Measurements from ENCODE around the gene MUL1. TPM values are rescaled to one million over a fixed set of nuclear protein-coding genes. Genes with fewer than 3 reads are reported as not detected.

The MUL1 gene
- total and polyA plus RNA-seq, 8 donors = 3.5 to 16.5 (median 11.8) TPM

DNA sequence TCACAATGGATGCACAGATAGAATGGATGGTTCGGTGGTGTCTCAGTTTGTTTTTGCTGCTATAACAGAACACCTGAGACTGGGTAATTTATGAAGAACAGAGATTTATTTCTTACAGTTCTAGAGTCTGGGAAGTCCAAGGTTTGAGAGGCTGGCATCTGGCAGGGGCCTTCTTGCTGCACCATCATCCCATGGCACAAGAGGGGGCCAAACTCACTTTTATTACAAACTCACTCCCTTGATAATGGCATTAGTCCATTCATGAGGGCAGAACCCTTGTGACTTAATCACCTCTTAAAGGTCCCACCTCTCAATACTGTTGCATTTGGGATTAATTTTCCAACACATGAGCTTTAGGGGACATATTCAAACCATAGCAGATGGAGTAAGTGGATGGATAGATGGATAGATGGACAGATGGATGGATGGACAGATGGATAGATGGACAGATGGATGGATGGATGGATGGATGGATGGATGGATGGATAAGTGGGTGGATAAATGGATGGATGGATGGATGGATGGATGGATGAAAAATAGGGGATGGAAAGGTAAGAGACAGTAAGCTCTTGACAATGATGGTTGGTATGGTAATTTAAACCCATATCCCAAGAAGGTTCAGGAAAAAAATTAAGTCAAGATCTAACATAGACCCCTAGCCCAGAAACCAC lies 38.4 kb downstream of the MUL1 start:
- ATAC-seq = no peak
- H3K9me3 ChIP-seq = no peaks in the 10 kb centered on the region
- DNase-seq = no peak
- H3K27ac ChIP-seq = no peak overlapping the region
- H3K27me3 ChIP-seq = no peaks in the 10 kb centered on the region
- no peaks in the 10 kb centered on the region for H3K4me1 ChIP-seq
- intact Hi-C loops (cut with DNase I) = no loop called here
- H3K36me3 ChIP-seq = no peaks in the 10 kb centered on the region
- TF ChIP-seq, protein P1, sequence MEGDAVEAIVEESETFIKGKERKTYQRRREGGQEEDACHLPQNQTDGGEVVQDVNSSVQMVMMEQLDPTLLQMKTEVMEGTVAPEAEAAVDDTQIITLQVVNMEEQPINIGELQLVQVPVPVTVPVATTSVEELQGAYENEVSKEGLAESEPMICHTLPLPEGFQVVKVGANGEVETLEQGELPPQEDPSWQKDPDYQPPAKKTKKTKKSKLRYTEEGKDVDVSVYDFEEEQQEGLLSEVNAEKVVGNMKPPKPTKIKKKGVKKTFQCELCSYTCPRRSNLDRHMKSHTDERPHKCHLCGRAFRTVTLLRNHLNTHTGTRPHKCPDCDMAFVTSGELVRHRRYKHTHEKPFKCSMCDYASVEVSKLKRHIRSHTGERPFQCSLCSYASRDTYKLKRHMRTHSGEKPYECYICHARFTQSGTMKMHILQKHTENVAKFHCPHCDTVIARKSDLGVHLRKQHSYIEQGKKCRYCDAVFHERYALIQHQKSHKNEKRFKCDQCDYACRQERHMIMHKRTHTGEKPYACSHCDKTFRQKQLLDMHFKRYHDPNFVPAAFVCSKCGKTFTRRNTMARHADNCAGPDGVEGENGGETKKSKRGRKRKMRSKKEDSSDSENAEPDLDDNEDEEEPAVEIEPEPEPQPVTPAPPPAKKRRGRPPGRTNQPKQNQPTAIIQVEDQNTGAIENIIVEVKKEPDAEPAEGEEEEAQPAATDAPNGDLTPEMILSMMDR (IDR thresholded peaks at IDR 0.05) = no peak
- H3K4me3 ChIP-seq = no peak overlapping the region
- no peak for FAIRE-seq
- 73 to 97% methylated on average over 1 of the region's 1 CpG for WGBS, 2 donors

DNA sequence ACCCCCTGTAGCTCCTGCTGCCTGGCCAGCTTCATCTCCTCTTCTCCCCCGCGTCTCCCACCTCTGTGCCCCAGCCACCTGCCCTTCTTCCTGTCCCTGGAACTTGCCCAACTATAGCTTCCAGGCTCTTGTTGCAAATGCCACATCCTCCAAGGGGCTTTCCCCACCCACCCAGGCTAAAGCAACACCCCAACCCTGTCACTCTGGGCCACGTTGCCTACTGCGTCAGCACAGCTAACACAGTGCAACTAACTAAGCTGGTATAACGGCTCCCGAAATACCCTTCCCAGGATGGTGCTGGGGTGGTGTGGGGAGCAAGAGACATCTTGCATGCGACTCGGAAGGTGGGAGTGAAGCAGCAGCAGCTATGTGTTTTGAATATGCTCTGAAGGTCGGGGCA lies 41.7 kb downstream of the MUL1 start:
- Histone ChIP-seq H3K4me1 (no peaks in the 10 kb centered on the region), H3K9me3 (no peaks in the 10 kb centered on the region), H3K36me3 (no peaks in the 10 kb centered on the region), H3K27ac (no peak overlapping the region), H3K4me3 (no peak overlapping the region), H3K27me3 (no peaks in the 10 kb centered on the region)
- FAIRE-seq (no peak), ATAC-seq (no peak), DNase-seq (no peak)
- intact Hi-C loops (cut with DNase I) = no loop called here
- 56 to 68% methylated on average over 9 of the region's 9 CpGs for WGBS, 2 donors
- TF ChIP-seq, protein P1 (IDR thresholded peaks at IDR 0.05) = no peak

DNA sequence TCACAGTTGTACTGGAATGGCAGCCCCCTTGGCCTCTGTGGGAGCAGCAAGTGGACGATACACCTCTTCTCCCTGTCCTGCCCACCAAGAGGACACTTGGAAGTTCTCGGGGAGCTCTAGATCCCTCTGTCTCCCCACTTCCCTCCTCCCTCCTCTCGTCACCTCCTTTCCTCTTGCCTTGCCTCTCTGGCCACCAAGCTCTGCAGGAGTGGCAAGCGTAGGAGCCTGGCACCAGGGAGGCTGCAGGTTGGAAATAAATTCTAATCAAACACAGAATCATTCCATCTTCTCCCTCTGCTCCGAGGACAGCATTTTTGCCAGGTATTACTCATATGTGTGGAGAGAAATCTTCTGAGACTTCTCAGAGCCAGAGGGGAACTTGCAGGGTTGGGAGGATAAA lies 42.8 kb downstream of the MUL1 start:
- ATAC-seq (no peak), FAIRE-seq (no peak), DNase-seq (no peak)
- intact Hi-C loops (cut with DNase I) = no loop called here
- H3K27me3 ChIP-seq = no peaks in the 10 kb centered on the region
- no peaks in the 10 kb centered on the region for H3K4me1 ChIP-seq
- no peak overlapping the region for H3K4me3 ChIP-seq
- H3K27ac ChIP-seq = no peak overlapping the region
- H3K9me3 ChIP-seq = no peaks in the 10 kb centered on the region
- TF ChIP-seq, protein P1 (IDR thresholded peaks at IDR 0.05) = no peak
- WGBS, 2 donors = 38 to 46% methylated on average over 5 of the region's 5 CpGs
- no peaks in the 10 kb centered on the region for H3K36me3 ChIP-seq

DNA sequence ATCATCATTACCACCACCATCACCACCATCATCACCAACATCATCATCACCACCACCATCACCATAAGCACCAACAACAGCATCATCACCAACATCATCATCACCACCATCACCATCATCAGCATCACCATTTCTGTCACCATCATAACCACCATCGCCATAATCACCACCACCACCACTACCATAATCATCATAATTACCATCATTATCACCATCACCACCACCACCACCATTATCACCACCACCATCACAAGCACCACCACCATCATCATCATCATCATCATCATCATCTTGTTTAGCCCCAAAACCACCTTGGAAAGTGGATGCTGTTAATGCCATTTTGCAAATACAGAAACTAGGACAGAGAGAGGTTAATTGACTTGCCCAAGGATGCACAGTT lies 44.4 kb downstream of the MUL1 start:
- WGBS, 2 donors = 79 to 86% methylated on average over 1 of the region's 1 CpG
- no peaks in the 10 kb centered on the region for H3K27me3 ChIP-seq
- no peak for DNase-seq
- intact Hi-C loops (cut with DNase I) = no loop called here
- H3K4me3 ChIP-seq = no peak overlapping the region
- TF ChIP-seq, protein P1 (IDR thresholded peaks at IDR 0.05) = no peak
- H3K27ac ChIP-seq = no peak overlapping the region
- ATAC-seq = no peak
- H3K36me3 ChIP-seq = no peaks in the 10 kb centered on the region
- no peaks in the 10 kb centered on the region for H3K4me1 ChIP-seq
- no peak for FAIRE-seq
- H3K9me3 ChIP-seq = no peaks in the 10 kb centered on the region

DNA sequence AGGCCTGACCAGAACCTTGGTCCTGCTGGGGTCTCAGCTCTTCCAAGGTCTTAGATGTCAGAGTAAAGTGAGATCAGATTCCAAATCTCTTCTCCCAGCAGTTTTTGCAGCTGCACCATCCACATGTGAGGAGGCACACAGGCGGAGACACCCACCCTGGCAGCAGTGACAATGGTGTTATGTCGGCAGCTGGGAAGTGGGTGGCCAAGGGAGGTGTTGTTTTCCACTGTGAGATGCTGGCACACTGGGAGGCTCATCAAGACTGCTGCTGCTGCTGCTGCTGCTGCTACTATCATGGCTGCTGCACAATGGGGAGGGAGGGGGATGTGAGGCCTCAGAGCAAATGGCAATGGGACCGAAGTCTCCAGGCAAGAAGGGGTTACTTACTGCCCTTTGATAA lies 45.6 kb downstream of the MUL1 start:
- H3K9me3 ChIP-seq = no peaks in the 10 kb centered on the region
- intact Hi-C loops (cut with DNase I) = no loop called here
- H3K27me3 ChIP-seq = no peaks in the 10 kb centered on the region
- 81 to 84% methylated on average over 3 of the region's 3 CpGs for WGBS, 2 donors
- no peak overlapping the region for H3K4me3 ChIP-seq
- ATAC-seq (no peak), DNase-seq (no peak), FAIRE-seq (no peak)
- TF ChIP-seq, protein P1 (IDR thresholded peaks at IDR 0.05) = no peak
- no peaks in the 10 kb centered on the region for H3K36me3 ChIP-seq
- H3K4me1 ChIP-seq = no peaks in the 10 kb centered on the region
- no peak overlapping the region for H3K27ac ChIP-seq
